Calu3 (cell line): ENCODE measurements around the gene HSPA14. TPM values are rescaled to one million over a fixed set of nuclear protein-coding genes. Genes with fewer than 3 reads are reported as not detected.
A peak's percentile ranks its signal among the peaks of the same experiment; 100 is the strongest.

ENCODE experiments used
- BruUV-seq: library from RNA; stranded (reverse); fragments of 400-500 nt; replicated peaks from 2 replicates; lab custom pipeline; 2021; lab: Mats Ljungman, UMichigan
- CTCF ChIA-PET: fragments of 300-600 bp; sonication (Branson Sonifier 250); formaldehyde crosslinking; loops from one replicate; lab custom pipeline; 2022; ENCODE audit warnings: antibody characterized with exemption; lab: Charles Lee
- DNase-seq: peaks from one replicate; pipeline ENCODE4 v3.0.0; 2022
- H3K27ac Mint-ChIP-seq: one replicate; pipeline ENCODE4 v1.8.0; 2022; ENCODE audit warnings: mixed read lengths; ENCODE audit not compliant: unreplicated experiment
- H3K27me3 Mint-ChIP-seq: one replicate; pipeline ENCODE4 v1.8.0; 2022; ENCODE audit warnings: mixed read lengths; ENCODE audit not compliant: unreplicated experiment
- H3K36me3 Mint-ChIP-seq: one replicate; pipeline ENCODE4 v1.8.0; 2022; ENCODE audit warnings: mild to moderate bottlenecking, moderate library complexity, mixed read lengths; ENCODE audit not compliant: insufficient read depth, unreplicated experiment
- H3K4me1 Mint-ChIP-seq: one replicate; pipeline ENCODE4 v1.8.0; 2022; ENCODE audit warnings: mild to moderate bottlenecking, low read depth, mixed read lengths; ENCODE audit not compliant: unreplicated experiment
- H3K4me3 Mint-ChIP-seq: one replicate; pipeline ENCODE4 v1.8.0; 2022; ENCODE audit warnings: mild to moderate bottlenecking, low read depth, moderate library complexity, mixed read lengths; ENCODE audit not compliant: unreplicated experiment
- H3K9me3 Mint-ChIP-seq: one replicate; pipeline ENCODE4 v1.8.0; 2022; ENCODE audit warnings: low read depth, mixed read lengths; ENCODE audit not compliant: unreplicated experiment
- CTCF ChIP-seq: fragments of 200-600 bp; IDR thresholded peaks from one replicate; pipeline ENCODE4 v1.8.0; 2022; ENCODE audit warnings: antibody characterized with exemption; ENCODE audit not compliant: unreplicated experiment
- intact Hi-C: fragments of 100-400 bp; cut with micrococcal nuclease; formaldehyde crosslinking; loops from one replicate; pipeline ENCODE4 v1.10.0; 2022; ENCODE audit not compliant: unreplicated experiment
- total RNA-seq: library from RNA; stranded (reverse); gene quantifications from 2 replicates; pipeline ENCODE4 v1.2.3, GENCODE V29; 2022

Gene HSPA14
- total RNA-seq, 1 experiment from 2014 or later = 22.9 TPM

- DNase-seq = no peak
- Mint-ChIP-seq H3K27ac (no peak overlapping the region), H3K27me3 (no peaks in the 10 kb centered on the region), H3K9me3 (no peaks in the 10 kb centered on the region), H3K36me3 (no peaks in the 10 kb centered on the region), H3K4me1 (peaks cover 9% of the 10 kb centered on the region), H3K4me3 (no peak overlapping the region)
- TF ChIP-seq CTCF = no peak
- intact Hi-C loops = loop anchor here (10.0 kb wide), 1 partner anchor 251 kb away; no protein-coding TSS in a partner anchor
- CTCF ChIA-PET = no interaction called here
- no TSS peak for BruUV-seq
These were observed 11.9 kb upstream of the HSPA14 start for GRCh38 chr10:14826076-14826829.

- DNase-seq = no peak
- intact Hi-C loops = no loop called here
- no peak overlapping the region for H3K27ac Mint-ChIP-seq
- TF ChIP-seq CTCF = no peak
- H3K27me3 Mint-ChIP-seq = no peaks in the 10 kb centered on the region
- no peaks in the 10 kb centered on the region for H3K9me3 Mint-ChIP-seq
- BruUV-seq = no TSS peak
- peaks cover 11% of the 10 kb centered on the region for H3K36me3 Mint-ChIP-seq
- H3K4me1 Mint-ChIP-seq = peaks cover 12% of the 10 kb centered on the region
- CTCF ChIA-PET = no interaction called here
- H3K4me3 Mint-ChIP-seq = no peak overlapping the region
These were observed 5.0 kb upstream of the HSPA14 start for GRCh38 chr10:14833106-14833505.

- H3K27me3 Mint-ChIP-seq = no peaks in the 10 kb centered on the region
- no peak overlapping the region for H3K4me3 Mint-ChIP-seq
- H3K36me3 Mint-ChIP-seq = peaks cover 36% of the 10 kb centered on the region
- intact Hi-C loops = no loop called here
- BruUV-seq = no TSS peak
- no peak for TF ChIP-seq CTCF
- no peak for DNase-seq
- CTCF ChIA-PET = interaction anchor here (0.5 to 2.0 kb wide), 4 partner anchors 9 to 872 kb away, joined by 3 to 8 read pairs (median 4); no protein-coding TSS in a partner anchor
- no peaks in the 10 kb centered on the region for H3K9me3 Mint-ChIP-seq
- no peak overlapping the region for H3K27ac Mint-ChIP-seq
- peaks cover 17% of the 10 kb centered on the region for H3K4me1 Mint-ChIP-seq
These were observed 1.9 kb upstream of the HSPA14 start for GRCh38 chr10:14836208-14836607.

GRCh38 chr10:14837003-14837756 is 926 bp upstream of the HSPA14 start:
- Mint-ChIP-seq H3K27ac (peak overlapping the region; percentile 81), H3K9me3 (no peaks in the 10 kb centered on the region), H3K36me3 (peaks cover 40% of the 10 kb centered on the region), H3K4me3 (peak overlapping the region; percentile 62), H3K27me3 (no peaks in the 10 kb centered on the region), H3K4me1 (peaks cover 17% of the 10 kb centered on the region)
- CTCF ChIA-PET = interaction anchor here (0.5 to 2.0 kb wide), 10 partner anchors 11 to 873 kb away, joined by 3 to 8 read pairs (median 4); no protein-coding TSS in a partner anchor
- intact Hi-C loops = no loop called here
- TSS peak; percentile 26 for BruUV-seq
- no peak for DNase-seq
- TF ChIP-seq CTCF = no peak
